ENCODE data around the gene CDC5L.

DNA sequence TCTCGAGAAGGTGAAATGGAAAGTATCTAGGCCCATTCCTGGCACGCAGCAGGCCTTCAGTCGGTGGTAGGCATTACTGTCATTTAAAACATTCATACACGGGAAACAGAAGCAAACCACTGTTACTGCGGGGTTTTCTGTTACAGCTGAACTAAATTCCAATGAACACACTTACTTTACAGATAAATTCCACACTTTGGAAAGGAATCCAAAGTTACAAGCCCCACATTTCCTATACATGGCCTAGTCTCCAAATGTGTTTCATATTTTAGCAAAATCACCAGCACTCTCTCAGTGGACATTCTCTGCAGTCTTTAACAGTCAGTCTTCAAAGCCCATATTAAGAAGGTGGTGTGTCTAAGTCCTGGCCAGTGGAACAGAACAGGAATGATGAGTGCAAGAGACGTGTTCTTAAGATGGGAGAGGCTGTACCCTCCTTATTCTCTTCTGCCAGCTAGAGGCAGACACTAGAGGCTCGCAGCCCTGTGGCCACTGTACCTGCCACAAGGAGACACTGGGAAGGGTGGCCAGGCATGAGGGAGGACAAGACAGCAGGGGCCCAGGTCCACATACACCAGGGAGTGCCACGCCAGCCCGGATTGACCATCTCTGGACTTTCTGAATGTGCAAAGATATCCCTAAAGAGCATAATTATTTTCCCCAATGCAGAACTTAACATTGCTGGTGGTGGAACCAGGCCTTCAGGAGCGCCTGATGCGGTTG lies 76.4 kb downstream of the CDC5L start:
- TF ChIP-seq ZNF335 (CRISPR knock-in tag; IDR thresholded peaks at IDR 0.05) (no peak), POLR2A (IDR thresholded peaks at IDR 0.05; ENCODE audit: insufficient read depth in 1 of 2, low read depth in 2 of 2, low read length in 2 of 2) (no peak), SRSF1 (optimal IDR thresholded peaks at IDR 0.05; ENCODE audit: low read depth, low read length) (no peak), CREM (IDR thresholded peaks at IDR 0.05) (no peak), CREM (CRISPR knock-in tag; IDR thresholded peaks at IDR 0.05) (no peak), GATA4 (IDR thresholded peaks at IDR 0.05; ENCODE audit: borderline replicate concordance, low read depth) (no peak), MXI1 (IDR thresholded peaks at IDR 0.05; ENCODE audit: borderline replicate concordance, low read depth, low read length) (no peak), YY1 (IDR thresholded peaks at IDR 0.05; ENCODE audit: insufficient read depth, insufficient replicate concordance, low read depth, low read length) (no peak), SNRNP70 (IDR thresholded peaks at IDR 0.05; ENCODE audit: low read depth, low read length) (no peak), ZNF326 (CRISPR knock-in tag; IDR thresholded peaks at IDR 0.05; ENCODE audit: borderline replicate concordance) (no peak), ELF4 (CRISPR knock-in tag; IDR thresholded peaks at IDR 0.05; ENCODE audit: borderline replicate concordance) (no peak), EZH2 (conservative IDR thresholded peaks at IDR 0.05; ENCODE audit: low read depth, low read length) (no peak)
- TF ChIP-seq, protein P1, sequence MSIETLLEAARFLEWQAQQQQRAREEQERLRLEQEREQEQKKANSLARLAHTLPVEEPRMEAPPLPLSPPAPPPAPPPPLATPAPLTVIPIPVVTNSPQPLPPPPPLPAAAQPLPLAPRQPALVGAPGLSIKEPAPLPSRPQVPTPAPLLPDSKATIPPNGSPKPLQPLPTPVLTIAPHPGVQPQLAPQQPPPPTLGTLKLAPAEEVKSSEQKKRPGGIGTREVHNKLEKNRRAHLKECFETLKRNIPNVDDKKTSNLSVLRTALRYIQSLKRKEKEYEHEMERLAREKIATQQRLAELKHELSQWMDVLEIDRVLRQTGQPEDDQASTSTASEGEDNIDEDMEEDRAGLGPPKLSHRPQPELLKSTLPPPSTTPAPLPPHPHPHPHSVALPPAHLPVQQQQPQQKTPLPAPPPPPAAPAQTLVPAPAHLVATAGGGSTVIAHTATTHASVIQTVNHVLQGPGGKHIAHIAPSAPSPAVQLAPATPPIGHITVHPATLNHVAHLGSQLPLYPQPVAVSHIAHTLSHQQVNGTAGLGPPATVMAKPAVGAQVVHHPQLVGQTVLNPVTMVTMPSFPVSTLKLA (IDR thresholded peaks at IDR 0.05), result no peak
- TF ChIP-seq, protein P2, sequence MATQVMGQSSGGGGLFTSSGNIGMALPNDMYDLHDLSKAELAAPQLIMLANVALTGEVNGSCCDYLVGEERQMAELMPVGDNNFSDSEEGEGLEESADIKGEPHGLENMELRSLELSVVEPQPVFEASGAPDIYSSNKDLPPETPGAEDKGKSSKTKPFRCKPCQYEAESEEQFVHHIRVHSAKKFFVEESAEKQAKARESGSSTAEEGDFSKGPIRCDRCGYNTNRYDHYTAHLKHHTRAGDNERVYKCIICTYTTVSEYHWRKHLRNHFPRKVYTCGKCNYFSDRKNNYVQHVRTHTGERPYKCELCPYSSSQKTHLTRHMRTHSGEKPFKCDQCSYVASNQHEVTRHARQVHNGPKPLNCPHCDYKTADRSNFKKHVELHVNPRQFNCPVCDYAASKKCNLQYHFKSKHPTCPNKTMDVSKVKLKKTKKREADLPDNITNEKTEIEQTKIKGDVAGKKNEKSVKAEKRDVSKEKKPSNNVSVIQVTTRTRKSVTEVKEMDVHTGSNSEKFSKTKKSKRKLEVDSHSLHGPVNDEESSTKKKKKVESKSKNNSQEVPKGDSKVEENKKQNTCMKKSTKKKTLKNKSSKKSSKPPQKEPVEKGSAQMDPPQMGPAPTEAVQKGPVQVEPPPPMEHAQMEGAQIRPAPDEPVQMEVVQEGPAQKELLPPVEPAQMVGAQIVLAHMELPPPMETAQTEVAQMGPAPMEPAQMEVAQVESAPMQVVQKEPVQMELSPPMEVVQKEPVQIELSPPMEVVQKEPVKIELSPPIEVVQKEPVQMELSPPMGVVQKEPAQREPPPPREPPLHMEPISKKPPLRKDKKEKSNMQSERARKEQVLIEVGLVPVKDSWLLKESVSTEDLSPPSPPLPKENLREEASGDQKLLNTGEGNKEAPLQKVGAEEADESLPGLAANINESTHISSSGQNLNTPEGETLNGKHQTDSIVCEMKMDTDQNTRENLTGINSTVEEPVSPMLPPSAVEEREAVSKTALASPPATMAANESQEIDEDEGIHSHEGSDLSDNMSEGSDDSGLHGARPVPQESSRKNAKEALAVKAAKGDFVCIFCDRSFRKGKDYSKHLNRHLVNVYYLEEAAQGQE (IDR thresholded peaks at IDR 0.05; ENCODE audit: borderline replicate concordance in 1 of 2, low read depth in 1 of 2, low read length in 2 of 2), result no peak
- TF ChIP-seq, protein P3, sequence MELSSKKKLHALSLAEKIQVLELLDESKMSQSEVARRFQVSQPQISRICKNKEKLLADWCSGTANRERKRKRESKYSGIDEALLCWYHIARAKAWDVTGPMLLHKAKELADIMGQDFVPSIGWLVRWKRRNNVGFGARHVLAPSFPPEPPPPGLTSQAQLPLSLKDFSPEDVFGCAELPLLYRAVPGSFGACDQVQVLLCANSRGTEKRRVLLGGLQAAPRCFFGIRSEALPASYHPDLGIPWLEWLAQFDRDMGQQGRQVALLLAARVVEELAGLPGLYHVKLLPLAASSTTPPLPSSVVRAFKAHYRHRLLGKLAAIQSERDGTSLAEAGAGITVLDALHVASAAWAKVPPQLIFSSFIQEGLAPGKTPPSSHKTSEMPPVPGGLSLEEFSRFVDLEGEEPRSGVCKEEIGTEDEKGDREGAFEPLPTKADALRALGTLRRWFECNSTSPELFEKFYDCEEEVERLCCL (CRISPR knock-in tag; IDR thresholded peaks at IDR 0.05; ENCODE audit: borderline replicate concordance), result no peak
